Bronchial epithelial cell (primary cell): ENCODE data around the gene MBNL2. TPM values are rescaled to one million over a fixed set of nuclear protein-coding genes. Genes with fewer than 3 reads are reported as not detected.

Experiments
- DNase-seq: peaks from one replicate; pipeline ENCODE4 v3.0.0-alpha.2; 2010; ENCODE audit warnings: low read depth
- FAIRE-seq: peaks from 2 replicates; lab custom pipeline; 2011; peaks lifted over from hg19 to GRCh38; lab: Jason Lieb, UNC
- H3K27me3 ChIP-seq: 2 replicates; pipeline ENCODE4 v1.5.1; 2011; ENCODE audit warnings: low read length; ENCODE audit not compliant: control insufficient read depth, insufficient read depth
- H3K36me3 ChIP-seq: 2 replicates; pipeline ENCODE4 v1.5.1; 2011; ENCODE audit warnings: low read length; ENCODE audit not compliant: control insufficient read depth, insufficient read depth
- H3K4me3 ChIP-seq: 2 replicates; pipeline ENCODE4 v1.5.1; 2011; ENCODE audit warnings: mild to moderate bottlenecking, low read depth, low read length, control low read depth
- CTCF ChIP-seq: IDR thresholded peaks from 2 replicates; pipeline ENCODE4 v1.5.1; 2011; ENCODE audit warnings: mild to moderate bottlenecking, moderate library complexity, low read length, control low read depth, inconsistent platforms; ENCODE audit not compliant: insufficient read depth, severe bottlenecking
- total RNA-seq: library from RNA; depleted of rRNA; stranded (reverse); fragments of >200 nt; gene quantifications from 2 replicates; pipeline ENCODE4 v1.2.1, GENCODE V29; 2014

Gene MBNL2
- total RNA-seq, 1 donor from 2014 or later, result 12.4 TPM

DNA sequence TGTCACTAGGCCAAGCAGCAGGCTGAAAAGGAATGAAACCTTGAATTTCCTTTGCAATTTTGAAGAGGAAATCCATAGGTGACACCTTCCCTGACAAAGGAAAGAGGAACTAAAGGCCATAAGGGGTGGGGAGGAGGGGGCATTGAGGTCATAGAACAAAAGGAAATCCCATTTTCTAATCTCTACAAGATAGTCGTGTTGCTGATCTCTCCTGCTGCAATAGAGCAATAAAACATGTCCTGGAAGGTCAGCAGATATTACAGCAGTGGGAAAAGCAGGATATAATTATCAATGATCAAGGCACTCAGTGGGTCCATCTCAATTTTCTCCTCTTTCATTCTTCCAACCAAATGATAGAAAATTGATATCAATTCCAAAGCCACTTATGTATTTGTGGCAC lies 191.6 kb downstream of the MBNL2 start:
- FAIRE-seq (no peak), DNase-seq (no peak)
- no peak for TF ChIP-seq CTCF
- Histone ChIP-seq H3K27me3 (no peaks in the 10 kb centered on the region), H3K36me3 (no peaks in the 10 kb centered on the region), H3K4me3 (no peak overlapping the region)

DNA sequence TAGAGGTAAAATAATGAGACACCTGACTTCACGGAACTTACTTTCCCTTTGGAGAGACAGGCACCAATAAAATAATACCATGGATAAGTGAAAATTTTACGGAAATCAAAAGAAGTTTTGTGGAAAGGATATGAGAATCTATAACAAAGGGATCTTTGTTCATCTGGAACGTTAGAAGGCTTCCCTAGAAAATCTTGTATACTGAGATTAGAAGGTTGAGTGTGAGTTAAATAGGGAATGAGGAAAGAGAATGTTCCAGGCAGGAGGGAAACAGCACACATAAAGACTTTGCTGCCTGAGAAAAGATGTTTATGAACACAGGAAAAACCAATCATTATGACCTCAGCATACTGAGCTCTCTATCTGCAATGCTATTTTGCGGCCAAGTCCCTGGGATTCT lies 192.3 kb downstream of the MBNL2 start:
- Histone ChIP-seq H3K27me3 (no peaks in the 10 kb centered on the region), H3K4me3 (no peak overlapping the region), H3K36me3 (no peaks in the 10 kb centered on the region)
- DNase-seq (no peak), FAIRE-seq (no peak)
- TF ChIP-seq CTCF, result no peak

- no peak overlapping the region for H3K4me3 ChIP-seq
- no peaks in the 10 kb centered on the region for H3K36me3 ChIP-seq
- H3K27me3 ChIP-seq, result no peaks in the 10 kb centered on the region
- DNase-seq (no peak), FAIRE-seq (no peak)
- TF ChIP-seq CTCF, result no peak
Measured at GRCh38 chr13:97417698-97418097, 195.6 kb downstream of the MBNL2 start.

GRCh38 chr13:97422118-97423054 lies 200.3 kb downstream of the MBNL2 start:
- TF ChIP-seq CTCF, result no peak
- no peak overlapping the region for H3K4me3 ChIP-seq
- no peaks in the 10 kb centered on the region for H3K36me3 ChIP-seq
- DNase-seq (no peak), FAIRE-seq (no peak)
- no peaks in the 10 kb centered on the region for H3K27me3 ChIP-seq

DNA sequence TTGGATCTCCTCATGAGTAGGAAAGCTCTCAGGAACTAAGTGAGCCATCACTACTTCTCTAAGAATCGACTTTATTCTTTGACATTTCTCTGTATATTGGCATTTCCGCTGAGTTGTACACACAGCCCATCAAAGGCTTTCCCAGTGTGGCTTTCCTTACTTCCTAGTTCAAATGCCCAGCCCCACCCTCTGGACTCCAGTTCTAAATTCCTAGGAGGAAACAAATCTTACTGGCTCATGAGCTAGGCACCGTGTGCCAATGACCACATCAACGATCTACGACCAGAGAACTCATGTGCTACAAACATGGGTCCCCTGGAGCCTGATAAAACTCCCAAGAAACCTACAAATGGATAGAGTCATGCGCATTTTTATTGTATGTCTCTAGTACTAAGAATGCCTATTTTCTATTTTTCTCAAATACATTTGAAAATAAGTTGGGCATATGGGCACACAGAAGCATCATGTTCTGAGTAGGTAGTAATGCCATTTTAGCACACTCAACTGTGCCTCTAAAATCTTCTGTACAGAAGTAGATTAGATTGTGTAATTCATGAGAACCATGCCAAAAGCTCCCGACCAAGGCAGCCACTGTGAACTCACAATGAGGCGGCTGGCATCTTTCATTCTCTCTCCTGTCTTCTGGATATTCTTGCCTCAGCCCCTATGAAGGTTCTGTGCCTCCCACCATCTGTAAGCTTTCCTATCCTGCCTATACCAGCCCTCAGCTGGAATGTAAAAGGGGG lies 201.3 kb downstream of the MBNL2 start:
- no peak for FAIRE-seq
- TF ChIP-seq CTCF, result no peak
- Histone ChIP-seq H3K27me3 (no peaks in the 10 kb centered on the region), H3K4me3 (no peak overlapping the region), H3K36me3 (no peaks in the 10 kb centered on the region)
- no peak for DNase-seq
